GM19372 (cell line): ENCODE results near the gene CYP4Z1.
"Not testable (repeated sequence)": the region's sequence is repeated elsewhere in the genome, so short reads cannot be mapped to it uniquely, and the experiment has no call there.

Experiments
- ATAC-seq: cut with Tn5 transposase; IDR thresholded peaks from one replicate; pipeline ENCODE4 v1.9.1; 2021; ENCODE audit warnings: mild to moderate bottlenecking, low read depth, moderate library complexity; ENCODE audit not compliant: unreplicated experiment

The CYP4Z1 gene

DNA sequence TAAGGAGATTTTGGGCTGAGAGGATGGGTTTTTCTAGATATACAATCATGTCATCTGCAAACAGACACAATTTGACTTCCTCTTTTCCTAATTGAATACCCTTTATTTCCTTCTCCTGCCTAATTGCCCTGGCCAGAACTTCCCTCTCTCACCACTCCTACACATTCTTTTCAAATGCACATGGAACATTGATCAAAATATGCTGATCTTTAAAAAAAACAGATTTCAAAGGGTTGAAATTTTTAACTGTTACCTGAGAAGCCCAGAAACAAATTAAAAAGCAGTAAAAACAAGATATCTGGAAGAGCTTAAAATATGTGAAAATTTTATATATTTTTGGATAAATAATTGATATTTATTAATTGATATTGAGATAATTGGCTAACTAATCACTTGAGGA lies 57.8 kb downstream of the CYP4Z1 start:
- ATAC-seq, result not testable (repeated sequence)

DNA sequence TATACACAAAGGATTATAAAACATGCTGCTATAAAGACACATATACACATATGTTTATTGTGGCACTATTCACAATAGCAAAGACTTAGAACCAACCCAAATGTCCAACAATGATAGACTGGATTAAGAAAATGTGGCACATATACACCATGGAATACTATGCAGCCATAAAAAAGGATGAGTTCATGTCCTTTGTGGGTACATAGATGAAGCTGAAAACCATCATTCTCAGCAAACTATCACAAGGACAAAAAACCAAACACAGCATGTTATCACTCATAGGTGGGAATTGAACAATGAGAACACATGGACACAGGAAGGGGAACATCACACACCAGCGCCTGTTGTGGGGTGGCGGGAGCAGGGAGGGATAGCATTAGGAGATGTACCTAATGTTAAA lies 60.0 kb downstream of the CYP4Z1 start:
- not testable (repeated sequence) for ATAC-seq

DNA sequence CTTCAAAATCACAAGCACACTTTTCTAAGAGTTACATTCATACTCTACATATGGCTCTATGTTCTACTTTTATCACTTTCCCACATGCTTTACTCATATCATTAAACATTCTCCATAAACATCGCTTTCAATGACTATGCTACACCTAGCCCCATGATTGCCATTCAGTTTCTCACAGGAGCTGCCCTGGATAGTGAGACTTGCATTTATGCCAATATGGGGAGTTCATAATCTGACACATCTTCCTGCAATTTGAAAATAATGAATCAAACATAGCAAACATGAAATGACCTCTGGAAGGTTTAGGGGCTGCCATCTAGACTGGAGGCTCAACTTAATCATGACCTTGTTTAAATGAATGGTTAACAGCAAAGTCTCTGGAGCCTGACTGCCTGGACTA lies 61.2 kb downstream of the CYP4Z1 start:
- no peak for ATAC-seq

DNA sequence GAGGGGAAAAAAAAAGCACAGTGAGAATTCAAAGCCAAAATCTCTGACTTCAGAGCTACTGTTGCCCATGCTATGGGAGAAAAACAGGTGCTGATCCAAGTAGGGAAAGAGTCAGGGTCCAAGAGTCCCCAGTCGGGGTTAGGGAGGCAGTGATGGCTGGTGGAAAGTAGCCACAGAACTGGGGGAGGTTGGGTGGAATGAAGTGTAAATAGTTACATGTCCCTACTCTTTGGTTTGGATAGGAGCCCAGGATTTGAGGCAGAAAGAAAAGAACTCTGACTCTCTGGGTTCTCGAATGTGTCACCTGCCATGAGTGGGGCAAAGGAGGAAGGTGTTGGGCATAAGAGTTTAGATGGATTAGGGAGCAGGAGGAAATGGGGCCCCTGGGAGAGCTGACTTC lies 61.8 kb downstream of the CYP4Z1 start:
- ATAC-seq, result not testable (repeated sequence)

DNA sequence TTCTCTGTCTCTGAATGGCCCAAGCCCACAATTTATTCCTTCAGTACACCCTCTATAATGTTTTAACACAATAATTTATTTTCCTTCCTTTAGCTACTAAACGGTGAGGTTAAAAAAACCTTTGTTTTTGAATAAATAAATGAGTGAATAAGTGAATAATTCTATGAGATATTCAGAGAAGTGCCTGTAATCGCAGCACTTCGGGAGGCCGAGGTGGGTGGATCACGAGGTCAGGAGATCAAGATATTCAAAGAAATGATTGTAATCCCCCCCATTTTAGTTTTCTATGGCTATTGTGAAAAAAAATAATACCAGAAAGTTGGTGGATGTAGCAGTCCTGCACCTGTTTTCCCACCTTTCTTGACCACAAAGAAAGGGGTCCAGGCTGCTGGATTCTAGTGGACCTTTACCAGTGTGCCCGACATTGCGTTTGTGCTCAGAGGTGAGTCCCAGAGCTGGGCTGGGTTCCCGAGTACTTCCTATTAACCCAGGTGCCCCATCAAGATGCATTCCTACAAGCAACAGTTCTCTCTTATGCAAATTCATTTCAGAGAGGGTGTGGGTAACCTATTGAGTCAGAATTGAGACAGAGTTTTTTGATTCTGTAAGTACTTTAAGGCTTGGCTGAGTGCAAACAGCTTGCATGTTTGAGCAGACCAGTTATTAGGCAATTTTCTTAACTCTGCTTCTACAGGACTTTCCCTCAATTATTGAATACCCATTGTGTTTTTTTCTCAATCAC lies 62.6 kb downstream of the CYP4Z1 start:
- not testable (repeated sequence) for ATAC-seq

DNA sequence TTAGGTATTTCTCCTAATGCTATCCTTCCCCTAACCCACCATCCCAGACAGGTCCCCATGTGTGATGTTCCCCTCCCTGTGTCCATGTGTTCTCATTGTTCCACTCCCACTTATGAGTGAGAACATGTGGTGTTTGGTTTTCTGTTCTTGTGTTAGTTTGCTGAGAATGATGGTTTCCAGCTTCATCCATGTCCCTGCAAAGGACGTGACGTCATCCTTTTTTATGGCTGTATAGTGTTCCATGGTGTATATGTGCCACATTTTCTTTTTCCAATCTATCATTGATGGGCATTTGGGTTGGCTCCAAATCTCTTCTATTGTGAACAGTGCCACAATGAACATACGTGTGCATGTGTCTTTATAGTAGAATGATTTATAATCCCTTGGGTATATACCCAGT lies 65.6 kb downstream of the CYP4Z1 start:
- ATAC-seq, result not testable (repeated sequence)

DNA sequence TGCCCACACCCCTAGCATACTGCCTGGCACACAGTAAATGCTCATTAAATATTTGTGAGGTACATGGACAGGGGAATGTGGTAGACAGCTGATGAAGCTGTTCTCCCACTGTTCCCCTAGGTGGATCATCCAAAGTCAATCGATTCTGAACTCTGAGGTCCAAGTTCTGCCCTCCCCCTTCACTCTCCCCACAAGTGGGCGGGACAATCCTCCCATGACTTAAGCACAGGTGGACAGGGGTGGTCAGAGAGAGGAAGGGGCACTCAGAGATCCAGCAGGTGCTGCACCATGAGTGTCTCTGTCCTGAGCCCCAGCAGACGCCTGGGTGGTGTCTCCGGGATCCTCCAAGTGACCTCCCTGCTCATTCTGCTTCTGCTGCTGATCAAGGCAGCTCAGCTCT lies 70.2 kb downstream of the CYP4Z1 start, which contains the start of gene CYP4A22:
Gene CYP4A22, plus strand, starts transcription at position 244 of the 400 bp plus-strand sequence. Its CDS starts 45 bp downstream, at position 289.
- ATAC-seq, result no peak

DNA sequence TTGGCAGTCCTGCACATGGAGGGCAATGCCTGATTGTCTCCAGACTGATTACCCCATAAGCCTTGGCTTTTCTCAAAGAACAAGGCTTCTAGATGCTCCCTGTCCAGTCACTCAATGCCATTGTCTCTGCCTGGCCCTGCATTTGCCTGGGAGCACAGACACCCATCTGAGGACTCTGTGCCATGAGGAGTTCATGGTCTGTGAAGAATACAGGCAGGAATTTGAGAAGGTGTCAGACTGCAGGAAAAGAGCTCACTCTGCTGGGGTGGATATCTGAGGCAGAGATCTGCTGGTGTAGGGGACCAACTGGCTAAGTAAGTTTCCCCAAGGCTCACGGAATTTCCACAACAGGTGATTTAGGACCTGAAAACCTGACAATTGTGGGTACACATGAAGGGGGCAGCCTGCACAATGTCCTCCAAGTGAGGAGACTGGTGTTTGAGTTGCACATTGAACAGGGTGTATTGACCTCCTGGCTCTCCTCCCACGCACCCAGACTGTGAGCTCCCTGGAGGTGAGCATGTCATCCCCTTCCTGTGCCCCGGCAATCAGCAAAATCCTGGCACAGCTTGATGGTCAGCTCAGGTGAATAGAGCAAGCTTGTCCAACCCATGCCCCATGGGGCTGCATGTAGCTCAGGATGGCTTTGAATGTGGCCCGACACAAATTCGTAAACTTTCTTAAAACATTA lies 71.0 kb downstream of the CYP4Z1 start:
- no peak for ATAC-seq

DNA sequence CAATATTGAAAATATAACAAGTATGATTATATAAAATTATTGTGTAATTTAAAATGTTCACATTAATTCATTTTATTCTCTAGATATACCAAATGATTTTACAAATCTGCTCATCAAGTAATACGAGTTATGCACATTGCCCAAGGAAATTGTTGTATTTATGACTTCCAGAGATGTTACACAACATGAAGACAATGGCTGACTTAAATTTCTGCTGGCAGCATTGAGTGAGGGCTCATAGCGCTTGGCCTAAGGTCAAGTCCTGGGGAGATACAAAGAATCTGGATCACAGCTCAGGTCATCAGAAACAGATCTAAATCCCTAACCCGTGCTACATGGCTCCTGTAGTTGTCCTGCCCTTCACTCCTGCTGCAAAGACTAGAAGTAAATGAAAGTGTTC lies 73.3 kb downstream of the CYP4Z1 start:
- ATAC-seq, result not testable (repeated sequence)

DNA sequence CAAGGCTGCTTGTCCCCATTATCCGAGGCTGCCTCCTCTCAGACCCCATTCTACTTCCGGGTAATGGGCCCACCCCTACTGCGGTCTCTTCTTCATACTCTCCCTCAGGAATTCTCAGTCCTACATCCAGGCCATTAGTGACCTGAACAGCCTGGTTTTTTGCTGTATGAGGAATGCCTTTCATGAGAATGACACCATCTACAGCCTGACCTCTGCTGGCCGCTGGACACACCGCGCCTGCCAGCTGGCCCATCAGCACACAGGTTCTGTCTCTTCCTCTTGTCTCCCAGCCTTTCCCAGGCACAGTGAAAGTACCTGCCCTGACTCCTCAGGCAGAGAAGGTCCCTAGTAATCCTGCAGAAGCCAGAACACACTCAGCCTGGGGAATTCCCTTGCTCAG lies 76.6 kb downstream of the CYP4Z1 start:
- ATAC-seq, result not testable (repeated sequence)

DNA sequence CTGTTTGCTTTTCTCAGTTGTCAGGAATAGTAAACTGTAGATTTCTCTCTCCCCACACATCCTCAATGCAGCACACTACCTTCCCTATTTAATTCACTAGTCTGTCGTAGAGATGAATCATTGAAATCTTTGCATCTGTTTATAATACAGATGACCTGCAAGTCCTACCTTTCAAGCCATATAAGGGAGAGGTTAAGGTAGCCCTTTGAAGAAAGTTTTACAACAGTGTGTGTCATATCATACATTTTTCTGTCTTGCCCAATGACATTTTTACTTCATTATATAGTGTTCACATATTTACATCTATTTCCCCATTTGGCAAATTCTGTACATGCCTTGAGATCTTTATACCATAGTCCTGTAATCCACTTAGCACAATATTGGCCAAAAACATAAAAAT lies 79.5 kb downstream of the CYP4Z1 start:
- not testable (repeated sequence) for ATAC-seq

DNA sequence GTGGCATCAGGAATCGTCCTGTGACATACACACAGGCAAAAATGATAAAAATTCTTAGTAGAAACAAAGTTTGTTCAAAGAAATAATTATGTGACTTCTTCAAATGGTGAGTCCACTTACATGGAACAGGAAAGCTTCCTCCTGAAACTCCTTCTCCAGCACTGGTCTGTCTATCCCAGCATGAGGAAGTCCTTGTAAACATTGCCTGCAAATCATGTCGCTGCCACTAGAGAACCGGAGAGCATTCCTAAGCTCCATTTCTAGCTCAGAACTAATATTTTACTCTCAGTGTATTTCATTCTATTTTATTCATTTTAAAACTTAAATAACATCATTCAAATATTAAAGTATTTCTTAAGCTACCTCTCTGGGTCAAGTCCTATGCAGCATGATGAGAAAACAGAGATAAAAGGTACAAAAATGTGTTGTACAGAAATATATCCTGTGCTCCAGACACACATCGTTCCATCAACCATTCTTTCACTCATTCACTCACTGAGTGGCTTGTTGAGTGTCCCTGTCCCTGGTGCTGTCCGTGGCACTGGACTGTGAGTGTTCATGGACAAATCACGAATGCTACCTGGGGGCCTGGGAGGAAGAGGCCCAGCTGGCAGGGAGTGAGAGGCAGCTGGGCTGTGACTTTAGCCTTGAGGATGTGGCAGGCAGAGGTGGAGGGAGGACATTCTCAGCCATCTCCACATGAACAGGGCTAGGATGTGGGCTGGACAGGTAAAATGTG lies 80.2 kb downstream of the CYP4Z1 start:
- ATAC-seq, result no peak

DNA sequence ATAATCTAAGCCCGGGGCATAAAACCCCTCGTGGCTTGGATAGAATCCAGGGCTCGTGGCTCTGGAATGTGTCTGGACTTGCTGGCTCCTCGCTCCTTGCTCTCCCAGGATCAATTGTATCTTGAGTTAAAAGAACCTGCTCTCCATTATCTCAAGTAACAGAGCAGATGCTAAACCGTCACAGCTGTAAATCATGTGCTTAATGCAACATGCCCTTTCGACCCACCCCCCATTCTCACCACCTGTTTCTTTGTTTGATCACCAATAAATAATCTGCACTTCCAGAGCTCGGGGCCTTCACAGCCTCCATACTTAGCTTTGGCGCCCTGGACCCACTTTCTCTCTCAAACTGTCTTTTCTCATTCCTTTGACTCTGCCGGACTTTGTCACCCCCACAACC lies 82.1 kb downstream of the CYP4Z1 start:
- not testable (repeated sequence) for ATAC-seq

DNA sequence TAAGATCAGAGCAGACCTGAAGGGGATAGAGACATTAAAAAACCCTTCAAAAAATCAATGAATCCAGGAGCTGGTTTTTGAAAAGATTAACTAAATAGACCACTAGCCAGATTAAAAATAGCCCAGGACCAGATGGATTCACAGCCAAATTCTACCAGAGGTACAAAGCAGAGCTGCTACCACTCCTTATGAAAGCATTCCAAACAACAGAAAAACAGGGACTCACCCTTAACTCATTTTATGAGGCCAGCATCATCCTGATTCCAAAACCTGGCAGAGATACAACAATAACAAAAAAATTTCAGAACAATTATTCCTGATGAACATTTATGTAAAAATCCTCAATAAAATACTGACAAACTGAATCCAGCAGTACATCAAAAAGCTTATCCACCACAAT lies 89.4 kb downstream of the CYP4Z1 start:
- ATAC-seq, result not testable (repeated sequence)

DNA sequence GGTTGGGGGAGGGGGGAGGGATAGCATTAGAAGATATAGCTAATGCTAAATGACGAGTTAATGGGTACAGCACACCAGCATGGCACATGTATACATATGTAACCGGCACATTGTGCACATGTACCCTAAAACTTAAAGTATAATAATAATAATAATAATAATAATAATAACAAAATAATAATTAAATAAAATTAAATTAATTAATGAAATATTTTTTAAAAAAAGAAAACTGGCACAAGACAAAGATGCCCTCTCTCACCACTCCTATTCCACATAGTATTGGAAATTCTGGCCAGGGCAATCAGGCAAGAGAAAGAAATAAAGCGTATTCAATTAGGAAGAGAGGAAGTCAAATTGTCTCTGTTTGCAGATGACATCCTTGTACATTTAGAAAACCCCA lies 90.9 kb downstream of the CYP4Z1 start:
- ATAC-seq, result not testable (repeated sequence)

DNA sequence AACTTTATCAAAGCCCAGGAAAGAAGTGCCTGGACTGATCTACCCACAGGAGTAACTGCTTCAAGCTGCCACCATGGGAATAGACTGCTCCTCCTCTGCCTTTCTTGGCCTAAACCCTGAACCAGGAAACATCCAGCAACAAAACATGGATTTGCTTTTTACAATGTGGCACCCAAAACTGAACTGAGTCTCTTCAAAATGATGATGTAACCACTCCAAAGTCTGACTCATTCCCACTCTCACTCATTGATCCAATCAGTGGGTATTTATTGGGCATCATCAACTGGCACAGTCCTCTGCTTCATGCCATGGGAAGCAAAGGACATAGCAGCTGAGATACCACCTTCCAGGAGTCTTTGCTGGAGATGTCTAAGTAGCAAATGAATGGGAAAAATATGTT lies 93.7 kb downstream of the CYP4Z1 start:
- no peak for ATAC-seq

DNA sequence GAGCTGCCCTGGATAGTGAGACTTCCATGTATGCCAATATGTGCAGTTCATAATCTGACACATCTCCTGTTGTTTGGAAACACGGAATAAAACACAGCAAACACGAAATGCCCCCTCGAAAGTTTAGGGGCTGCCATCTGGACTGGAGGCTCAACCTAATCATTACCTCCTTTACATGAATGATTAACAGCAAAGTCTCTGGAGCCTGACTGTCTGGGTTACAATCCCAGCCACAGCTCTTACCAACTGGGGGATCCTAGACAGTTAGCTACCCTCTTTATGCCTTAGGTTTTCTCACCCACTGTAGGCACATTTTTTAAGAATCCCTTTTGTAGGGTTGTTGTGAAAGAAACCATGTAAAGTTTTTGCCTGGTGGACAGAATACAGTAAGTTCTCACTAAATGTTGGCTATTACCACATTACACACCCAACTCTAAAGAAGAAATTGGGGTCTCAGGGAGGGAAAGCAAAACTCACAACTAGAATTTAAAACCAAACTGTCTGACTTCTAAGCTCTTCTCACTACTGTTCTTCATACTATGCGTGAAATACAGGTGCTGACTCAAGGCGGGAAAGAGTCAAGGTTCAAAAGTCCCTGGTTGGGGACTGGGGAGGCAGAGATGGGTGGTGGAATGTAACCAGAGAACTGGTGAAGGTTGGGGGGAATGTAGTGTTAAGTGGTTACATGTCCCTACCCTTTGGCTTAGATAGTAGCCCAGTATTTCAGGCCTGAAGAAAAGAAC lies 94.4 kb downstream of the CYP4Z1 start:
- no peak for ATAC-seq

DNA sequence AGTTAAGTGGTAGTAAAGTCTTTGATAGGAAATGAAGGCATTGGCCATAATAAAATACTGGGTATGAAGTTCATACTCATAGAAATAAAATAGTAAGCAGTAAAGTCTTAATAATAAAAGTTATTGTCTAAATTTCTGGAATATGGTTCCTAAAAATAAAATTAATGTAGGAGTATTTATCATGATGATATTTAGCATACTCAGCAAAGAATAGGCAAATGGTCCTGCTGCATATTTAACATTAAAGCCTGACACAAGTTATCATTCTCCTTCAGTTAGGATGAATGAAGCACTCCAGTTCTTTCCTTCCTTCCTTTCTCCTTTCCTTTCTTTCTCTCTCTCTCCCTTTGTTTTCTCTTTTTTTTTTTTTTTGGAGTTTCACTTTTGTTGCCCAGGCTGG lies 97.5 kb downstream of the CYP4Z1 start:
- ATAC-seq, result no peak
